Measurements from ENCODE around the gene TTC28.
"Not testable (repeated sequence)": the region's sequence is repeated elsewhere in the genome, so short reads cannot be mapped to it uniquely, and the experiment has no call there.

The TTC28 gene

DNA sequence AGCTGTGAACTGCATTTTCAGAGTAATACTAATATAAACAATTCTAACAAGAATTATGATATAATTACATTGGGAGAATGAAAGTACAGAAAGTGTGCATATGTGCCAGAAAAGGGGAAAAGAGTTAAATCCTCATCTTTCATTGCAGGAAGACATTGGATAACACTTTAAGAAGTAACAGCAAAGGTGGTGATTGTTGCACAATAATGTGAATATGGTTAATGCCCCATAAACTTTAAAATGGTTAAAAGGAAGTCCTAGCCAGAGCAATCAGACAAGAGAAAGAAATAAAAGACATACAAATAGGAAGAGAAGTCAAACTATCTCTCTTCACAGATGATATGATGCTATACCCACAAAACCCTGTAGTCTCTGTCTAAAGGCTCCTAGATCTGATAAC lies 111.5 kb downstream of the TTC28 start:
- Histone ChIP-seq H3K9ac (ENCODE audit: low read depth, low read length, poor library complexity, severe bottlenecking) (no peak overlapping the region), H3K9me3 (ENCODE audit: insufficient read depth, low read depth, low read length) (no peaks in the 10 kb centered on the region), H2AFZ (ENCODE audit: low read length) (no peak overlapping the region), H3K79me2 (ENCODE audit: insufficient read depth, low read length) (no peaks in the 10 kb centered on the region), H4K20me1 (ENCODE audit: insufficient read depth, low read length, poor library complexity, severe bottlenecking) (no peaks in the 10 kb centered on the region), H3K4me3 (ENCODE audit: low read length, poor library complexity, severe bottlenecking) (no peak overlapping the region), H3K4me2 (ENCODE audit: low read depth, low read length, poor library complexity, severe bottlenecking) (no peak overlapping the region), H3K36me3 (ENCODE audit: insufficient read depth, low read length) (no peaks in the 10 kb centered on the region), H3K27me3 (ENCODE audit: insufficient read depth, low read length, poor library complexity, severe bottlenecking) (no peaks in the 10 kb centered on the region), H3F3A (ENCODE audit: low read depth) (no peaks in the 10 kb centered on the region), H3K9me2 (replicated peaks; ENCODE audit: low read depth, low read length) (no peaks in the 10 kb centered on the region), H3K4me1 (ENCODE audit: insufficient read depth, low read length, poor library complexity, severe bottlenecking) (no peaks in the 10 kb centered on the region)
- no peak for TF ChIP-seq EZH2phosphoT487 (IDR thresholded peaks at IDR 0.05; ENCODE audit: borderline replicate concordance)
- TF ChIP-seq, protein P1, sequence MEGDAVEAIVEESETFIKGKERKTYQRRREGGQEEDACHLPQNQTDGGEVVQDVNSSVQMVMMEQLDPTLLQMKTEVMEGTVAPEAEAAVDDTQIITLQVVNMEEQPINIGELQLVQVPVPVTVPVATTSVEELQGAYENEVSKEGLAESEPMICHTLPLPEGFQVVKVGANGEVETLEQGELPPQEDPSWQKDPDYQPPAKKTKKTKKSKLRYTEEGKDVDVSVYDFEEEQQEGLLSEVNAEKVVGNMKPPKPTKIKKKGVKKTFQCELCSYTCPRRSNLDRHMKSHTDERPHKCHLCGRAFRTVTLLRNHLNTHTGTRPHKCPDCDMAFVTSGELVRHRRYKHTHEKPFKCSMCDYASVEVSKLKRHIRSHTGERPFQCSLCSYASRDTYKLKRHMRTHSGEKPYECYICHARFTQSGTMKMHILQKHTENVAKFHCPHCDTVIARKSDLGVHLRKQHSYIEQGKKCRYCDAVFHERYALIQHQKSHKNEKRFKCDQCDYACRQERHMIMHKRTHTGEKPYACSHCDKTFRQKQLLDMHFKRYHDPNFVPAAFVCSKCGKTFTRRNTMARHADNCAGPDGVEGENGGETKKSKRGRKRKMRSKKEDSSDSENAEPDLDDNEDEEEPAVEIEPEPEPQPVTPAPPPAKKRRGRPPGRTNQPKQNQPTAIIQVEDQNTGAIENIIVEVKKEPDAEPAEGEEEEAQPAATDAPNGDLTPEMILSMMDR (conservative IDR thresholded peaks at IDR 0.05; ENCODE audit: low read length) = no peak

DNA sequence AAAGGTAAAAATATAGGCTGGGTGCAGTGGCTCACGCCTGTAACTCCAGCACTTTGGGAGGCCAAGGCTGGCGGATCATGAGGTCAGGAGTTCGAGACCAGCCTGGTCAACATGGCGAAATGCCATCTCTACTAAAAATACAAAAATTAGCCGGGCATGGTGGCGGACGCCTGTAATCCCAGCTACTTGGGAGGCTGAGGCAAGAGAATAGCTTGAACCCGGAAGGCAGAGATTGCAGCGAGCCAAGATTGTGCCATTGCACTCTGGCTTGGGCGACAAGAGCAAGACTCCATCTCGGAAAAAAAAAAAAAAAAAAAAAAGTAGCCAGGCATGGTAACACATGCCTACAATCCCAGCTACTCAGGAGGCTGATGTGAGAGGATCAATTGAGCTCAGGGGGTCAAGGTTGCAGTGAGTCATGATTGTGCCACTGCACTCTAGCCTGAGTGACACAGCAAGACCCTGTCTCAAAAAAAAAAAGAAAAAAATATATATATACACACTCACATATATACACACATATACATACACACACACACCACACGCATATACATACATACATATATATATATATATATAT lies 112.6 kb downstream of the TTC28 start:
- H2AFZ ChIP-seq (ENCODE audit: low read length); H3K79me2 ChIP-seq (ENCODE audit: insufficient read depth, low read length); H3K9ac ChIP-seq (ENCODE audit: low read depth, low read length, poor library complexity, severe bottlenecking); H3K36me3 ChIP-seq (ENCODE audit: insufficient read depth, low read length); H3K4me1 ChIP-seq (ENCODE audit: insufficient read depth, low read length, poor library complexity, severe bottlenecking); H3K4me2 ChIP-seq (ENCODE audit: low read depth, low read length, poor library complexity, severe bottlenecking); H3K9me3 ChIP-seq (ENCODE audit: insufficient read depth, low read depth, low read length); H4K20me1 ChIP-seq (ENCODE audit: insufficient read depth, low read length, poor library complexity, severe bottlenecking); H3K9me2 ChIP-seq (replicated peaks; ENCODE audit: low read depth, low read length); H3K27me3 ChIP-seq (ENCODE audit: insufficient read depth, low read length, poor library complexity, severe bottlenecking); H3K4me3 ChIP-seq (ENCODE audit: low read length, poor library complexity, severe bottlenecking); H3F3A ChIP-seq (ENCODE audit: low read depth): not testable (repeated sequence)

DNA sequence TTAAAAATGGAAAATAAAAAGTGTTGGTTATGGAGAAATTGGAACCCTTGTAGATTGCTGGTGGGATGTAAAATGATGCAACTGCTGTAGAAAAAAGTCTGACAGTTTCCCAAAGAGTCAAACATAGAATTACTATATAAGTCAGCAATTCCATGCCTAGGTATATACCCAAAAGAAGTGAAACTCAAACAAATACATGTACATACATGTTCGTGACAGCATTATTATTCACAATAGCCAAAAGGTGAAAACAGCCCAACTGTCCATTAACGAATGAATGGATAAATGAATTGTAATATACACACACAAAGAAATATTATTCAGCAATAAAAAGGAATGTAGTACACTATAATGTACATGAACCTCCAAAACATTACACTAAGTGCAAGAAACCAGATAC lies 116.0 kb downstream of the TTC28 start:
- Histone ChIP-seq H3K36me3 (ENCODE audit: insufficient read depth, low read length) (no peaks in the 10 kb centered on the region), H4K20me1 (ENCODE audit: insufficient read depth, low read length, poor library complexity, severe bottlenecking) (no peaks in the 10 kb centered on the region), H3K79me2 (ENCODE audit: insufficient read depth, low read length) (no peaks in the 10 kb centered on the region), H3K4me1 (ENCODE audit: insufficient read depth, low read length, poor library complexity, severe bottlenecking) (peaks cover 5% of the 10 kb centered on the region), H3K9me3 (ENCODE audit: insufficient read depth, low read depth, low read length) (no peaks in the 10 kb centered on the region), H2AFZ (ENCODE audit: low read length) (no peak overlapping the region), H3K27me3 (ENCODE audit: insufficient read depth, low read length, poor library complexity, severe bottlenecking) (no peaks in the 10 kb centered on the region), H3K9ac (ENCODE audit: low read depth, low read length, poor library complexity, severe bottlenecking) (no peak overlapping the region), H3K4me2 (ENCODE audit: low read depth, low read length, poor library complexity, severe bottlenecking) (no peak overlapping the region), H3K9me2 (replicated peaks; ENCODE audit: low read depth, low read length) (no peaks in the 10 kb centered on the region), H3K4me3 (ENCODE audit: low read length, poor library complexity, severe bottlenecking) (no peak overlapping the region), H3F3A (ENCODE audit: low read depth) (no peaks in the 10 kb centered on the region)
- TF ChIP-seq, protein P1 (conservative IDR thresholded peaks at IDR 0.05; ENCODE audit: low read length) = no peak
- no peak for TF ChIP-seq EZH2phosphoT487 (IDR thresholded peaks at IDR 0.05; ENCODE audit: borderline replicate concordance)

DNA sequence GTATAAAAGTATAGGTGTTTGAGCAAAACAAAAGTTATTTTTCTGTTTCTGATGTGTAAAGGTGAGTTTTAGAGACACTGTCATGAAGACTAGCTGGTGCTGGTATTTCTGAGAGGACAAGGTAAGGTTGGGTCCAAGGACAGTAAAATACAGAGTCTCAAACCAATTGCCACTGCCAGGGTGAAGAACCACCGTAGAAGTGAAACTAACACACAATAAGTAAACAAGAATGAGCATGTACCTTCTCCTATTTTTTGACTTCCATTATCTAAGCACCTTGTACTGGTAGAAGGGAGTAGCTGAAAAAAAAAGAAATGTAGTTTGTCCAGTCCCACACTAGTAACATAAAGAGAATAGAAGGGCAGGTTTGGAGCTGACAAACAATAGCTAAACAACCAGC lies 117.3 kb downstream of the TTC28 start:
- Histone ChIP-seq H3K4me3 (ENCODE audit: low read length, poor library complexity, severe bottlenecking) (no peak overlapping the region), H2AFZ (ENCODE audit: low read length) (no peak overlapping the region), H3K9me2 (replicated peaks; ENCODE audit: low read depth, low read length) (no peaks in the 10 kb centered on the region), H3K9ac (ENCODE audit: low read depth, low read length, poor library complexity, severe bottlenecking) (no peak overlapping the region), H3K4me2 (ENCODE audit: low read depth, low read length, poor library complexity, severe bottlenecking) (peak overlapping the region; percentile 10), H3K79me2 (ENCODE audit: insufficient read depth, low read length) (no peaks in the 10 kb centered on the region), H3K36me3 (ENCODE audit: insufficient read depth, low read length) (no peaks in the 10 kb centered on the region), H3K9me3 (ENCODE audit: insufficient read depth, low read depth, low read length) (no peaks in the 10 kb centered on the region; the same call in 1 of the 2 replicates), H3K4me1 (ENCODE audit: insufficient read depth, low read length, poor library complexity, severe bottlenecking) (peaks cover 5% of the 10 kb centered on the region), H3F3A (ENCODE audit: low read depth) (no peaks in the 10 kb centered on the region), H4K20me1 (ENCODE audit: insufficient read depth, low read length, poor library complexity, severe bottlenecking) (no peaks in the 10 kb centered on the region), H3K27me3 (ENCODE audit: insufficient read depth, low read length, poor library complexity, severe bottlenecking) (no peaks in the 10 kb centered on the region)
- no peak for TF ChIP-seq EZH2phosphoT487 (IDR thresholded peaks at IDR 0.05; ENCODE audit: borderline replicate concordance)
- TF ChIP-seq, protein P1 (conservative IDR thresholded peaks at IDR 0.05; ENCODE audit: low read length) = no peak

DNA sequence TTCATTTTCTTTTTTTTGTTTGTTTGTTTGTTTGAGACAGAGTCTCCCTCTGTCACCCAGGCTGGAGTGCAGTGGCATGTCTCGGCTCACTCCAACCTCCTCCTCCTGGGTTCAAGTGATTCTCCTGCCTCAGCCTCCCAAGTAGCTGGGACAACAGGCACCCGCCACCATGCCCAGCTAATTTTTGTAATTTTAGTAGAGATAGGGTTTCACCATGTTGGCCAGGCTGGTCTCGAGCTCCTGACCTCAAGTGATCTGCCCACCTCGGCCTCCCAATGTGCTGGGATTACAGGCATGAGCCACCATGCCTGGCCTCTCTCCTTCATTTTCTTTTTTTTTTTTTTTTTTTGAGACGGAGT lies 118.9 kb downstream of the TTC28 start:
- H3K9ac ChIP-seq (ENCODE audit: low read depth, low read length, poor library complexity, severe bottlenecking); H3K9me2 ChIP-seq (replicated peaks; ENCODE audit: low read depth, low read length): not testable (repeated sequence)

More for the DNA sequence above, 118.9 kb downstream of the TTC28 start:
- not testable (repeated sequence) for H3K9me3 ChIP-seq (ENCODE audit: insufficient read depth, low read depth, low read length); H3K4me1 ChIP-seq (ENCODE audit: insufficient read depth, low read length, poor library complexity, severe bottlenecking); H2AFZ ChIP-seq (ENCODE audit: low read length); H3F3A ChIP-seq (ENCODE audit: low read depth); H3K36me3 ChIP-seq (ENCODE audit: insufficient read depth, low read length); H3K79me2 ChIP-seq (ENCODE audit: insufficient read depth, low read length); H3K27me3 ChIP-seq (ENCODE audit: insufficient read depth, low read length, poor library complexity, severe bottlenecking); H3K4me2 ChIP-seq (ENCODE audit: low read depth, low read length, poor library complexity, severe bottlenecking); H4K20me1 ChIP-seq (ENCODE audit: insufficient read depth, low read length, poor library complexity, severe bottlenecking); H3K4me3 ChIP-seq (ENCODE audit: low read length, poor library complexity, severe bottlenecking)

All from Loucy (cell line).